GM23338 (cell line): ENCODE measurements around the gene SFT2D3. TPM values are rescaled to one million over a fixed set of nuclear protein-coding genes. Genes with fewer than 3 reads are reported as not detected.

Experiments
- ATAC-seq: fragments of 200-7000 bp; cut with Tn5 transposase; 3 replicates; pipeline ENCODE4 v1.9.1; 2020
- DNase-seq: peaks from one replicate; pipeline ENCODE4 v3.0.0-alpha.2; 2015; ENCODE audit warnings: low spot score
- H2AFZ ChIP-seq: fragments of 200-600 bp; sonication (generic); 2 replicates; pipeline ENCODE4 v1.8.0; 2016; ENCODE audit warnings: antibody characterized with exemption, mild to moderate bottlenecking, moderate library complexity
- H3F3A ChIP-seq: fragments of 200-600 bp; sonication (generic); replicated peaks from 2 replicates; pipeline ENCODE4 v1.8.0; 2017; ENCODE audit warnings: antibody characterized with exemption, mixed run types, low read depth
- H3K27ac ChIP-seq: fragments of 200-600 bp; sonication (generic); 2 replicates; pipeline ENCODE4 v1.6.1; 2016; ENCODE audit warnings: low read depth
- H3K27me3 ChIP-seq: fragments of 200-600 bp; sonication (generic); 2 replicates; pipeline ENCODE4 v1.8.0; 2016; ENCODE audit warnings: mild to moderate bottlenecking, mixed run types, moderate library complexity; ENCODE audit not compliant: insufficient read depth
- H3K36me3 ChIP-seq: fragments of 200-600 bp; sonication (generic); 2 replicates; pipeline ENCODE4 v1.8.0; 2016; ENCODE audit warnings: mild to moderate bottlenecking; ENCODE audit not compliant: insufficient read depth
- H3K4me1 ChIP-seq: fragments of 200-600 bp; sonication (generic); 2 replicates; pipeline ENCODE4 v1.8.0; 2016; ENCODE audit warnings: mild to moderate bottlenecking, moderate library complexity; ENCODE audit not compliant: insufficient read depth
- H3K4me2 ChIP-seq: fragments of 200-600 bp; sonication (generic); 2 replicates; pipeline ENCODE4 v1.7.1; 2017; ENCODE audit warnings: mixed run types
- H3K4me3 ChIP-seq: fragments of 200-600 bp; sonication (generic); 2 replicates; pipeline ENCODE4 v1.6.1; 2016; ENCODE audit warnings: mixed run types
- H3K79me2 ChIP-seq: fragments of 200-600 bp; sonication (generic); replicated peaks from 2 replicates; pipeline ENCODE4 v1.8.0; 2017; ENCODE audit warnings: mild to moderate bottlenecking; ENCODE audit not compliant: insufficient read depth
- H3K9me2 ChIP-seq: fragments of 200-600 bp; sonication (generic); 2 replicates; pipeline ENCODE4 v1.8.0; 2017; ENCODE audit not compliant: insufficient read depth
- H4K20me1 ChIP-seq: fragments of 200-600 bp; sonication (generic); replicated peaks from 2 replicates; pipeline ENCODE4 v1.8.0; 2017; ENCODE audit warnings: mild to moderate bottlenecking; ENCODE audit not compliant: insufficient read depth
- H3K27ac Mint-ChIP-seq: 2 replicates; pipeline ENCODE4 v1.8.0; 2020; ENCODE audit warnings: inconsistent platforms, mild to moderate bottlenecking, moderate library complexity, mixed read lengths
- H3K27me3 Mint-ChIP-seq: 3 replicates; pipeline ENCODE4 v1.8.0; 2022; ENCODE audit warnings: low read depth, mild to moderate bottlenecking, moderate library complexity, mixed read lengths, inconsistent platforms; ENCODE audit not compliant: insufficient read depth, poor library complexity
- H3K36me3 Mint-ChIP-seq: 3 replicates; pipeline ENCODE4 v1.8.0; 2021; ENCODE audit warnings: low read depth, mild to moderate bottlenecking, inconsistent platforms, moderate library complexity, mixed read lengths
- H3K4me1 Mint-ChIP-seq: 3 replicates; pipeline ENCODE4 v1.8.0; 2020; ENCODE audit warnings: mild to moderate bottlenecking, inconsistent platforms, mixed read lengths
- H3K4me3 Mint-ChIP-seq: 3 replicates; pipeline ENCODE4 v1.8.0; 2021; ENCODE audit warnings: moderate library complexity, mild to moderate bottlenecking, inconsistent platforms, mixed read lengths
- H3K9me3 Mint-ChIP-seq: 3 replicates; pipeline ENCODE4 v1.8.0; 2020; ENCODE audit warnings: moderate library complexity, mild to moderate bottlenecking, inconsistent platforms, mixed read lengths
- CREB1 ChIP-seq: fragments of 250-450 bp; sonication (Bioruptor Pico); IDR thresholded peaks from 2 replicates; pipeline ENCODE4 v1.5.0; 2020; ENCODE audit warnings: low read depth, mild to moderate bottlenecking, moderate library complexity
- EZH2 ChIP-seq: fragments of 200-600 bp; sonication (generic); IDR thresholded peaks from one replicate; pipeline ENCODE4 v1.8.0; 2017; ENCODE audit warnings: antibody characterized with exemption, mild to moderate bottlenecking, low read depth; ENCODE audit not compliant: unreplicated experiment
- EZH2phosphoT487 ChIP-seq: fragments of 200-600 bp; sonication (generic); IDR thresholded peaks from one replicate; pipeline ENCODE4 v1.8.1; 2018; ENCODE audit warnings: antibody characterized with exemption; ENCODE audit not compliant: unreplicated experiment
- JUNB ChIP-seq: IDR thresholded peaks from one replicate; pipeline ENCODE4 v1.6.1; 2016; ENCODE audit warnings: antibody characterized with exemption; ENCODE audit not compliant: unreplicated experiment
- NANOG ChIP-seq: IDR thresholded peaks from 2 replicates; pipeline ENCODE4 v1.6.1; 2016; ENCODE audit warnings: antibody characterized with exemption, borderline replicate concordance
- POLR2AphosphoS5 ChIP-seq: IDR thresholded peaks from 2 replicates; pipeline ENCODE4 v1.6.1; 2016; ENCODE audit warnings: antibody characterized with exemption, low read depth
- STAT1 ChIP-seq: IDR thresholded peaks from one replicate; pipeline ENCODE4 v1.6.1; 2016; ENCODE audit warnings: antibody characterized with exemption; ENCODE audit not compliant: unreplicated experiment
- ZNF114 ChIP-seq: fragments of 250-450 bp; sonication (Bioruptor Pico); IDR thresholded peaks from 2 replicates; pipeline ENCODE4 v1.5.0; 2020; ENCODE audit warnings: mild to moderate bottlenecking, moderate library complexity
- ZNF331 ChIP-seq: fragments of 250-450 bp; sonication (Bioruptor Pico); IDR thresholded peaks from 2 replicates; pipeline ENCODE4 v1.5.0; 2020; ENCODE audit warnings: low read depth, mild to moderate bottlenecking, moderate library complexity
- polyA plus RNA-seq: library from polyadenylated mRNA; unstranded; fragments of >200 nt; fragmentation: Nextera tagmentation; extraction: Ambion mirVana; gene quantifications from 2 replicates; pipeline ENCODE4 v1.2.1, GENCODE V29; 2016
- total RNA-seq: library from RNA; depleted of rRNA; stranded (reverse); fragments of >200 nt; shearing (Covaris generic); gene quantifications from 2 replicates; pipeline ENCODE4 v1.2.3, GENCODE V29; 2014
- TF ChIP-seq, protein P1 (sequence below): fragments of 250-450 bp; sonication (Bioruptor Pico); IDR thresholded peaks from 2 replicates; pipeline ENCODE4 v1.5.0; 2020; ENCODE audit warnings: mild to moderate bottlenecking, moderate library complexity
- TF ChIP-seq, protein P2 (sequence below): IDR thresholded peaks from 2 replicates; pipeline ENCODE4 v1.6.1; 2016; ENCODE audit warnings: antibody characterized with exemption
- TF ChIP-seq, protein P3 (sequence below): IDR thresholded peaks from one replicate; pipeline ENCODE4 v1.6.1; 2018; ENCODE audit warnings: antibody characterized with exemption; ENCODE audit not compliant: unreplicated experiment

The SFT2D3 gene
- total and polyA plus RNA-seq, 2 experiments from 2014 or later: 13.7 TPM; not detected in 1

DNA sequence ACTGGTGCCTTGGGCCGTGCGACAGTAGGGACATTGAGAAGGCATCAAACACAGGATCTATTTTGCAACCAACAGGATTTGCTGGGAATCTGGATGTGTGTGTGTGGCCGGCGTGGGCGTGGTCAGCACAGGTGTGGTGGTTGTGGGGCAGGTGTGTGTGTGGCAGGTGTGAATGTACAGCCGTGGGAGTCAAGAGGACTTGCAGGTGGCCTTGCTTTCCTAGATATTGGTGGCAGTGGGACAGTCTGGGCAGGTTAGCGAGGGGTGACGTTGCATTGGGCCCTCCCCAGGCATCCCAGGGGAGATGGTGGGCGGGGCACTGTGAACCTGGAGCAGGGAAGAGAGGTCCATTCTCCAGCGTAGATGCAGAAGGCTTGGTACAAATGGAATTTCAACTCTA is 22.8 kb upstream of the SFT2D3 start (continued):
- TF ChIP-seq, protein P1, sequence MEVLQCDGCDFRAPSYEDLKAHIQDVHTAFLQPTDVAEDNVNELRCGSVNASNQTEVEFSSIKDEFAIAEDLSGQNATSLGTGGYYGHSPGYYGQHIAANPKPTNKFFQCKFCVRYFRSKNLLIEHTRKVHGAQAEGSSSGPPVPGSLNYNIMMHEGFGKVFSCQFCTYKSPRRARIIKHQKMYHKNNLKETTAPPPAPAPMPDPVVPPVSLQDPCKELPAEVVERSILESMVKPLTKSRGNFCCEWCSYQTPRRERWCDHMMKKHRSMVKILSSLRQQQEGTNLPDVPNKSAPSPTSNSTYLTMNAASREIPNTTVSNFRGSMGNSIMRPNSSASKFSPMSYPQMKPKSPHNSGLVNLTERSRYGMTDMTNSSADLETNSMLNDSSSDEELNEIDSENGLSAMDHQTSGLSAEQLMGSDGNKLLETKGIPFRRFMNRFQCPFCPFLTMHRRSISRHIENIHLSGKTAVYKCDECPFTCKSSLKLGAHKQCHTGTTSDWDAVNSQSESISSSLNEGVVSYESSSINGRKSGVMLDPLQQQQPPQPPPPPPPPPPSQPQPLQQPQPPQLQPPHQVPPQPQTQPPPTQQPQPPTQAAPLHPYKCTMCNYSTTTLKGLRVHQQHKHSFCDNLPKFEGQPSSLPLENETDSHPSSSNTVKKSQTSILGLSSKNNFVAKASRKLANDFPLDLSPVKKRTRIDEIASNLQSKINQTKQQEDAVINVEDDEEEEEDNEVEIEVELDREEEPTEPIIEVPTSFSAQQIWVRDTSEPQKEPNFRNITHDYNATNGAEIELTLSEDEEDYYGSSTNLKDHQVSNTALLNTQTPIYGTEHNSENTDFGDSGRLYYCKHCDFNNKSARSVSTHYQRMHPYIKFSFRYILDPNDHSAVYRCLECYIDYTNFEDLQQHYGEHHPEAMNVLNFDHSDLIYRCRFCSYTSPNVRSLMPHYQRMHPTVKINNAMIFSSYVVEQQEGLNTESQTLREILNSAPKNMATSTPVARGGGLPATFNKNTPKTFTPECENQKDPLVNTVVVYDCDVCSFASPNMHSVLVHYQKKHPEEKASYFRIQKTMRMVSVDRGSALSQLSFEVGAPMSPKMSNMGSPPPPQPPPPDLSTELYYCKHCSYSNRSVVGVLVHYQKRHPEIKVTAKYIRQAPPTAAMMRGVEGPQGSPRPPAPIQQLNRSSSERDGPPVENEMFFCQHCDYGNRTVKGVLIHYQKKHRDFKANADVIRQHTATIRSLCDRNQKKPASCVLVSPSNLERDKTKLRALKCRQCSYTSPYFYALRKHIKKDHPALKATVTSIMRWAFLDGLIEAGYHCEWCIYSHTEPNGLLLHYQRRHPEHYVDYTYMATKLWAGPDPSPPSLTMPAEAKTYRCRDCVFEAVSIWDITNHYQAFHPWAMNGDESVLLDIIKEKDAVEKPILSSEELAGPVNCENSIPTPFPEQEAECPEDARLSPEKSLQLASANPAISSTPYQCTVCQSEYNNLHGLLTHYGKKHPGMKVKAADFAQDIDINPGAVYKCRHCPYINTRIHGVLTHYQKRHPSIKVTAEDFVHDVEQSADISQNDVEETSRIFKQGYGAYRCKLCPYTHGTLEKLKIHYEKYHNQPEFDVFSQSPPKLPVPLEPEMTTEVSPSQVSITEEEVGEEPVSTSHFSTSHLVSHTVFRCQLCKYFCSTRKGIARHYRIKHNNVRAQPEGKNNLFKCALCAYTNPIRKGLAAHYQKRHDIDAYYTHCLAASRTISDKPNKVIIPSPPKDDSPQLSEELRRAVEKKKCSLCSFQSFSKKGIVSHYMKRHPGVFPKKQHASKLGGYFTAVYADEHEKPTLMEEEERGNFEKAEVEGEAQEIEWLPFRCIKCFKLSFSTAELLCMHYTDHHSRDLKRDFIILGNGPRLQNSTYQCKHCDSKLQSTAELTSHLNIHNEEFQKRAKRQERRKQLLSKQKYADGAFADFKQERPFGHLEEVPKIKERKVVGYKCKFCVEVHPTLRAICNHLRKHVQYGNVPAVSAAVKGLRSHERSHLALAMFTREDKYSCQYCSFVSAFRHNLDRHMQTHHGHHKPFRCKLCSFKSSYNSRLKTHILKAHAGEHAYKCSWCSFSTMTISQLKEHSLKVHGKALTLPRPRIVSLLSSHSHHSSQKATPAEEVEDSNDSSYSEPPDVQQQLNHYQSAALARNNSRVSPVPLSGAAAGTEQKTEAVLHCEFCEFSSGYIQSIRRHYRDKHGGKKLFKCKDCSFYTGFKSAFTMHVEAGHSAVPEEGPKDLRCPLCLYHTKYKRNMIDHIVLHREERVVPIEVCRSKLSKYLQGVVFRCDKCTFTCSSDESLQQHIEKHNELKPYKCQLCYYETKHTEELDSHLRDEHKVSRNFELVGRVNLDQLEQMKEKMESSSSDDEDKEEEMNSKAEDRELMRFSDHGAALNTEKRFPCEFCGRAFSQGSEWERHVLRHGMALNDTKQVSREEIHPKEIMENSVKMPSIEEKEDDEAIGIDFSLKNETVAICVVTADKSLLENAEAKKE (CRISPR knock-in tag): no peak
- no peak for TF ChIP-seq EZH2phosphoT487
- TF ChIP-seq EZH2: no peak
- TF ChIP-seq STAT1: no peak
- no peak for TF ChIP-seq POLR2AphosphoS5

DNA sequence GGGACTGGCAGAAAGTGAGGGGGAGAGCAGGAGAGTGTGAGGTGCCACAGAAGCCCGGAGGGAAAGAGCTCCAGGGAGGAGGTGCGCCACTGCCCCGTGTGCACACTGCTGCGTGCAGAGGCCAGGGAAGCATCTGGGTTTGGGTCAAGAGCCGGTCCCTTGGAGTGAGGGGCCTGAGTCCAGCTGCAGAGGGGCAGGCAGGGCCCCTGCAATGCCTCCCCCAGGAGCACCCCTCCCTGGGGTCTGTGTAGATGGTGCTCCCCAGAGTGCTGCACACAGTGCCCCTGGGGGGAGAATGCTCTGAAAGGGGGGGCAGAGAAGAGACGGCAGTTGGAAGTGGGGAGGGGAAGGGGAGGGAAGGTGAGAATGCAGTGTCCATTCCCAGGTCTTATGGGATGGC is 22.3 kb upstream of the SFT2D3 start:
- H3K9me3 Mint-ChIP-seq: no peaks in the 10 kb centered on the region
- TF ChIP-seq STAT1 (no peak), CREB1 (CRISPR knock-in tag) (no peak), POLR2AphosphoS5 (no peak), ZNF114 (CRISPR knock-in tag) (no peak), ZNF331 (CRISPR knock-in tag) (no peak), NANOG (no peak), JUNB (no peak)
- TF ChIP-seq, protein P2, sequence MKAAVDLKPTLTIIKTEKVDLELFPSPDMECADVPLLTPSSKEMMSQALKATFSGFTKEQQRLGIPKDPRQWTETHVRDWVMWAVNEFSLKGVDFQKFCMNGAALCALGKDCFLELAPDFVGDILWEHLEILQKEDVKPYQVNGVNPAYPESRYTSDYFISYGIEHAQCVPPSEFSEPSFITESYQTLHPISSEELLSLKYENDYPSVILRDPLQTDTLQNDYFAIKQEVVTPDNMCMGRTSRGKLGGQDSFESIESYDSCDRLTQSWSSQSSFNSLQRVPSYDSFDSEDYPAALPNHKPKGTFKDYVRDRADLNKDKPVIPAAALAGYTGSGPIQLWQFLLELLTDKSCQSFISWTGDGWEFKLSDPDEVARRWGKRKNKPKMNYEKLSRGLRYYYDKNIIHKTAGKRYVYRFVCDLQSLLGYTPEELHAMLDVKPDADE: no peak
- TF ChIP-seq, protein P3, sequence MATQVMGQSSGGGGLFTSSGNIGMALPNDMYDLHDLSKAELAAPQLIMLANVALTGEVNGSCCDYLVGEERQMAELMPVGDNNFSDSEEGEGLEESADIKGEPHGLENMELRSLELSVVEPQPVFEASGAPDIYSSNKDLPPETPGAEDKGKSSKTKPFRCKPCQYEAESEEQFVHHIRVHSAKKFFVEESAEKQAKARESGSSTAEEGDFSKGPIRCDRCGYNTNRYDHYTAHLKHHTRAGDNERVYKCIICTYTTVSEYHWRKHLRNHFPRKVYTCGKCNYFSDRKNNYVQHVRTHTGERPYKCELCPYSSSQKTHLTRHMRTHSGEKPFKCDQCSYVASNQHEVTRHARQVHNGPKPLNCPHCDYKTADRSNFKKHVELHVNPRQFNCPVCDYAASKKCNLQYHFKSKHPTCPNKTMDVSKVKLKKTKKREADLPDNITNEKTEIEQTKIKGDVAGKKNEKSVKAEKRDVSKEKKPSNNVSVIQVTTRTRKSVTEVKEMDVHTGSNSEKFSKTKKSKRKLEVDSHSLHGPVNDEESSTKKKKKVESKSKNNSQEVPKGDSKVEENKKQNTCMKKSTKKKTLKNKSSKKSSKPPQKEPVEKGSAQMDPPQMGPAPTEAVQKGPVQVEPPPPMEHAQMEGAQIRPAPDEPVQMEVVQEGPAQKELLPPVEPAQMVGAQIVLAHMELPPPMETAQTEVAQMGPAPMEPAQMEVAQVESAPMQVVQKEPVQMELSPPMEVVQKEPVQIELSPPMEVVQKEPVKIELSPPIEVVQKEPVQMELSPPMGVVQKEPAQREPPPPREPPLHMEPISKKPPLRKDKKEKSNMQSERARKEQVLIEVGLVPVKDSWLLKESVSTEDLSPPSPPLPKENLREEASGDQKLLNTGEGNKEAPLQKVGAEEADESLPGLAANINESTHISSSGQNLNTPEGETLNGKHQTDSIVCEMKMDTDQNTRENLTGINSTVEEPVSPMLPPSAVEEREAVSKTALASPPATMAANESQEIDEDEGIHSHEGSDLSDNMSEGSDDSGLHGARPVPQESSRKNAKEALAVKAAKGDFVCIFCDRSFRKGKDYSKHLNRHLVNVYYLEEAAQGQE: no peak

More for the DNA sequence above, 22.3 kb upstream of the SFT2D3 start:
- Histone ChIP-seq H3F3A (0 out of 2 replicates have a peak, but pooled peaks cover 4% of the 10 kb centered on the region), H3K27ac (no peak overlapping the region), H4K20me1 (no peaks in the 10 kb centered on the region), H3K36me3 (no peaks in the 10 kb centered on the region), H3K4me2 (no peak overlapping the region), H3K4me1 (peaks cover 6% of the 10 kb centered on the region), H3K4me3 (no peak overlapping the region), H3K9me2 (no peaks in the 10 kb centered on the region), H3K27me3 (peaks cover 39% of the 10 kb centered on the region), H2AFZ (no peak overlapping the region), H3K79me2 (no peaks in the 10 kb centered on the region)
- H3K4me1 Mint-ChIP-seq: peaks cover 10% of the 10 kb centered on the region
- H3K27ac Mint-ChIP-seq: no peak overlapping the region
- peaks cover 36% of the 10 kb centered on the region for H3K27me3 Mint-ChIP-seq
- DNase-seq: no peak
- no peak for ATAC-seq
- no peaks in the 10 kb centered on the region for H3K36me3 Mint-ChIP-seq
- H3K4me3 Mint-ChIP-seq: no peak overlapping the region
